ENCODE results near the gene GABRB1. TPM values are rescaled to one million over a fixed set of nuclear protein-coding genes. Genes with fewer than 3 reads are reported as not detected.

The GABRB1 gene
- total and polyA plus RNA-seq, 2 donors (not counting 3 experiments of a cell fraction or from before 2014, with no cell fraction given), result not detected

DNA sequence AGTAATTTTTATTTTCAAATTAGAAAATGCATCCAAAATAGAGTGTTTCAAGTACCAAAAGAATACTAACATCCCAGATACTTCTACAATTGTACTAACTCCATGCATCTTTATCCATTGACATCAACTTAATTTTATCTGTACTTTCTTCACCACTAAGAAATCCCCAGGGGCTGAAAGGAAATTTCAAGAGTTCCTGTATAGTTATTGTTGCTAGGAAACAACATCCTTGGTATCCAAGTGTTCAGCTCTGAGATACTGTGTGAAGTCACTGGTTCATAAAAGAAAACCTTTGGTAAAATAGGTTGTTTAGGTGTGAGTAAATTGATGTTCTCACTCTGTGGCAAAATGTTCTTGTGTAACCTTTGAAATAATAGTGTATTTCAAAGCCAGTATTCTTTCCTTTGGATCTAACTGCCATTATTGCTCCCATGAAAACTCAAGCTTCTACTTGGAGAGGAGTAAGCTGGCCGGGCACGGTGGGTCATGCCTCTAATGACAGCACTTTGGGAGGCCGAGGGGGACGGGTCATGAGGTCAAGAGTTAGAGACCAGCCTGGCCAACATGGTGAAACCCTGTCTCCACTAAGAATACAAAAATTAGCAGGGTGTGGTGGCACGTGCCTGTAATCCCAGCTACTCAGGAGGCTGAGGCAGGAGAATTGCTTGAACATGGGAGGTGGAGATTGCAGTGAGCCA, 359.2 kb downstream of the GABRB1 start:
- Histone ChIP-seq H2AFZ (ENCODE audit: low read depth, low read length) (no peak overlapping the region), H3K4me1 (ENCODE audit: control insufficient read depth, extremely low read depth, insufficient read depth, low read length) (no peaks in the 10 kb centered on the region), H3K36me3 (ENCODE audit: control insufficient read depth in 2 of 2, extremely low read depth in 1 of 2, insufficient read depth in 2 of 2, low read length in 2 of 2) (no peaks in the 10 kb centered on the region), H3K79me2 (ENCODE audit: control insufficient read depth, insufficient read depth, low read length) (no peaks in the 10 kb centered on the region), H3K9me3 (replicated peaks; ENCODE audit: control insufficient read depth, insufficient read depth, low read length) (no peaks in the 10 kb centered on the region), H4K20me1 (replicated peaks; ENCODE audit: control insufficient read depth, extremely low read depth, insufficient read depth, low read length) (no peaks in the 10 kb centered on the region), H3K4me2 (ENCODE audit: insufficient read depth, low read length) (no peak overlapping the region), H3K27ac (ENCODE audit: insufficient read depth, low read depth, low read length) (no peak overlapping the region), H3K4me3 (replicated peaks in 1 of 3; ENCODE audit: insufficient read depth in 1 of 3, low read depth in 1 of 3, low read length in 3 of 3) (no peak overlapping the region), H3K27me3 (ENCODE audit: control insufficient read depth in 2 of 2, insufficient read depth in 2 of 2, low read length in 2 of 2) (peaks cover 0 to 2% of the 10 kb centered on the region in 2 experiments), H3K9me1 (replicated peaks; ENCODE audit: control insufficient read depth, extremely low read depth, insufficient read depth, low read length) (no peaks in the 10 kb centered on the region), H3K9ac (replicated peaks; ENCODE audit: extremely low read depth, insufficient read depth, low read length) (no peak overlapping the region)
- DNase-seq (ENCODE audit: low read depth, low spot score) (no peak), FAIRE-seq (no peak)
- ChIA-PET CTCF (interaction anchor here (2.3 kb wide), 1 partner anchor 11 kb away, joined by 7 read pairs; no protein-coding TSS in a partner anchor), POLR2A (no interaction called here)
- TF ChIP-seq JUN (IDR thresholded peaks at IDR 0.05; ENCODE audit: borderline replicate concordance, insufficient read depth, insufficient read length, low read depth) (no peak), FOS (IDR thresholded peaks at IDR 0.05; ENCODE audit: borderline replicate concordance, insufficient read depth, low read length) (no peak), EZH2 (IDR thresholded peaks at IDR 0.05; ENCODE audit: borderline replicate concordance, low read depth, low read length, severe bottlenecking) (no peak), MYC (IDR thresholded peaks at IDR 0.05; ENCODE audit: low read depth, low read length) (no peak)
- no TSS peak for BruUV-seq (replicated peaks)
- intact Hi-C loops (cut with micrococcal nuclease) (no loop called here), dilution Hi-C loops (cut with MboI; ENCODE audit: extremely low pct_ligation_motif_present, low sequenced_read_pairs) (no loop called here)

DNA sequence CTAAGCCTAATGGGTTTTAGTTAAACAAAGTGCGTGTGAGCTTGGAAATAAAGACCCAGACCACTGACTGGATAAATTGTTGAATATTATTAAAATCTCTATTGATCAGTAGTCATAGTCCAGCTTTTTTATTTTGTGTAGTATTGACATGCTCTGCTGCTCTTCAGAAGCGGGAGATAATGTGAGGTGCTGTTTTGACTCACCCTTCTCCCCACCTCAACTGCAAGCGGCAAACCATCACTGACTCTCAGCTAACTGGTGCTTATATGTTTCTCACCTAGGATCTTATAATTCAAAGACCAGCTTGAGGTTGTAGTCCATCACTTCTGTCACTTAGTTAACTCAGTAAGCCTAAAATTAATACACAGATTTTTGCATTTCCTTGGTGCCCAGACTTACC, 359.9 kb downstream of the GABRB1 start:
- FAIRE-seq, result no peak
- TF ChIP-seq EZH2 (IDR thresholded peaks at IDR 0.05; ENCODE audit: borderline replicate concordance, low read depth, low read length, severe bottlenecking), result no peak
- Histone ChIP-seq H3K9me3 (replicated peaks; ENCODE audit: control insufficient read depth, insufficient read depth, low read length) (no peaks in the 10 kb centered on the region), H3K79me2 (ENCODE audit: control insufficient read depth, insufficient read depth, low read length) (no peaks in the 10 kb centered on the region), H3K27me3 (ENCODE audit: control insufficient read depth in 2 of 2, insufficient read depth in 2 of 2, low read length in 2 of 2) (peaks cover 0 to 2% of the 10 kb centered on the region in 2 experiments), H3K27ac (ENCODE audit: insufficient read depth, low read depth, low read length) (no peak overlapping the region), H2AFZ (ENCODE audit: low read depth, low read length) (no peak overlapping the region), H3K36me3 (ENCODE audit: control insufficient read depth in 2 of 2, extremely low read depth in 1 of 2, insufficient read depth in 2 of 2, low read length in 2 of 2) (no peaks in the 10 kb centered on the region), H3K9ac (replicated peaks; ENCODE audit: extremely low read depth, insufficient read depth, low read length) (no peak overlapping the region), H3K4me1 (ENCODE audit: control insufficient read depth, extremely low read depth, insufficient read depth, low read length) (no peaks in the 10 kb centered on the region), H3K9me1 (replicated peaks; ENCODE audit: control insufficient read depth, extremely low read depth, insufficient read depth, low read length) (no peaks in the 10 kb centered on the region), H4K20me1 (replicated peaks; ENCODE audit: control insufficient read depth, extremely low read depth, insufficient read depth, low read length) (no peaks in the 10 kb centered on the region), H3K4me2 (ENCODE audit: insufficient read depth, low read length) (no peak overlapping the region), H3K4me3 (replicated peaks in 1 of 3; ENCODE audit: insufficient read depth in 1 of 3, low read depth in 1 of 3, low read length in 3 of 3) (no peak overlapping the region)
- no TSS peak for BruUV-seq (replicated peaks)
- ChIA-PET POLR2A (no interaction called here), CTCF (interaction anchor here (1.8 to 2.3 kb wide), 2 partner anchors 8 to 11 kb away, joined by 6 to 7 read pairs; no protein-coding TSS in a partner anchor)
- dilution Hi-C loops (cut with MboI; ENCODE audit: extremely low pct_ligation_motif_present, low sequenced_read_pairs), result no loop called here
- no peak for DNase-seq (ENCODE audit: low read depth, low spot score)
- intact Hi-C loops (cut with micrococcal nuclease), result no loop called here

Data from endothelial cell of umbilical vein (primary cell).